HepG2 (cell line): ENCODE results near the gene FNDC10.

ENCODE experiments used
- JDP2 ChIP-seq: sonication (generic); formaldehyde crosslinking; IDR thresholded peaks from 2 replicates; pipeline ENCODE4 v1.8.1; 2022; ENCODE audit warnings: missing genetic modification reagents, borderline replicate concordance
- RBM22 ChIP-seq: fragments of 200-400 bp; formaldehyde crosslinking; optimal IDR thresholded peaks from 2 replicates; pipeline ENCODE3; 2017; ENCODE audit warnings: mild to moderate bottlenecking, low read length, moderate library complexity
- SP1 ChIP-seq, 2 experiments: fragments of 450-650 bp in 1 of 2; sonication (generic) in 1 of 2; formaldehyde crosslinking in 1 of 2; IDR thresholded peaks; 2 replicates each; pipeline versions ENCODE4 v1.4.0 to v1.6.1; 2016 to 2020; ENCODE audit warnings: missing genetic modification reagents in 1 of 2
- ZNF619 ChIP-seq: sonication (generic); formaldehyde crosslinking; IDR thresholded peaks from 2 replicates; pipeline ENCODE4 v1.4.0; 2020; ENCODE audit warnings: mild to moderate bottlenecking, missing genetic modification reagents
- TF ChIP-seq, protein P1 (sequence below): sonication (generic); formaldehyde crosslinking; IDR thresholded peaks from 2 replicates; pipeline ENCODE4 v1.5.0; 2020; ENCODE audit warnings: mild to moderate bottlenecking, missing genetic modification reagents, moderate library complexity

GRCh38 chr1:1561801-1562470, 38.0 kb downstream of the FNDC10 start:
- TF ChIP-seq SP1 (IDR thresholded peaks at IDR 0.05): no peak
- no peak for TF ChIP-seq SP1 (CRISPR knock-in tag; IDR thresholded peaks at IDR 0.05)
- TF ChIP-seq ZNF619 (CRISPR knock-in tag): no peak
- no peak for TF ChIP-seq JDP2 (CRISPR knock-in tag)
- TF ChIP-seq, protein P1, sequence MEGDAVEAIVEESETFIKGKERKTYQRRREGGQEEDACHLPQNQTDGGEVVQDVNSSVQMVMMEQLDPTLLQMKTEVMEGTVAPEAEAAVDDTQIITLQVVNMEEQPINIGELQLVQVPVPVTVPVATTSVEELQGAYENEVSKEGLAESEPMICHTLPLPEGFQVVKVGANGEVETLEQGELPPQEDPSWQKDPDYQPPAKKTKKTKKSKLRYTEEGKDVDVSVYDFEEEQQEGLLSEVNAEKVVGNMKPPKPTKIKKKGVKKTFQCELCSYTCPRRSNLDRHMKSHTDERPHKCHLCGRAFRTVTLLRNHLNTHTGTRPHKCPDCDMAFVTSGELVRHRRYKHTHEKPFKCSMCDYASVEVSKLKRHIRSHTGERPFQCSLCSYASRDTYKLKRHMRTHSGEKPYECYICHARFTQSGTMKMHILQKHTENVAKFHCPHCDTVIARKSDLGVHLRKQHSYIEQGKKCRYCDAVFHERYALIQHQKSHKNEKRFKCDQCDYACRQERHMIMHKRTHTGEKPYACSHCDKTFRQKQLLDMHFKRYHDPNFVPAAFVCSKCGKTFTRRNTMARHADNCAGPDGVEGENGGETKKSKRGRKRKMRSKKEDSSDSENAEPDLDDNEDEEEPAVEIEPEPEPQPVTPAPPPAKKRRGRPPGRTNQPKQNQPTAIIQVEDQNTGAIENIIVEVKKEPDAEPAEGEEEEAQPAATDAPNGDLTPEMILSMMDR (CRISPR knock-in tag): no peak
- no peak for TF ChIP-seq RBM22
